Placental epithelial cell (primary cell): ENCODE data around the gene NDUFS6. TPM values are rescaled to one million over a fixed set of nuclear protein-coding genes. Genes with fewer than 3 reads are reported as not detected.

ENCODE experiments used
- total RNA-seq: library from RNA; depleted of rRNA; stranded (reverse); fragments of >200 nt; gene quantifications from 2 replicates; pipeline ENCODE4 v1.2.3, GENCODE V29; 2012

NDUFS6 gene
- total RNA-seq = 9.4 and 19.4 TPM in 2 replicates

DNA sequence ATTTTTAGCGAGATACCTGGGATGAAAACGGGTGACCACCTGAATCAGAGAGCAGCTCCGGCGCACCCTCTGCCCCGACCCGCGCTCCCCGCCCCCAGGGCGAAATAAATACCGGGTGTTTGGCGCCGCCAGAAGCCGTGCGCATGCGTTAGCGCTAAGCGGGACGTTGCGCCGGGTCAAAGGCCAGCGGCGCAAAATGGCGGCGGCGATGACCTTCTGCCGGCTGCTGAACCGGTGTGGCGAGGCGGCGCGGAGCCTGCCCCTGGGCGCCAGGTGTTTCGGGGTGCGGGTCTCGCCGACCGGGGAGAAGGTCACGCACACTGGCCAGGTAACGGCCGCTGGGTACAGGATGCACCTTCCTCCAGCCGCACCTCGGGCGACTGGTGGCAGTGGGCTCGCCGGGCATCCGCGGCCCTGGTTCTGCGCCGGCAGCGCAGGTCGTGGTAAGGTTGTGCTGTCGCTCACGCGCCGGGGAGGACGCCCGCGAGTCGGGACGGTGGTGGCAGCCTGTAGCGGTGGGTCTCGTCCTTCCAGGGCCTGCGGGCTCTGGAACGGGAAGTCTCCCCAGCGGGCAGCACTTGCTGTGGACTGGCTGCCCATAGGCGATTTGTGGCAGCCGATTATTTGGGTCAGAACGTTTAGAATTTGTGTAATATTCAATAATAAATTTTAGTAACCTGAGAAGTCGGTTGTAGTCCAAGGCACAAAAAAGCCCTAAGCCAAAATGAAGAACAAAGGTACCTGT is at the start of gene NDUFS6:
NDUFS6 (plus strand) TSS at position 186 of the 745 bp plus-strand sequence; CDS start at position 197, 11 bp downstream.

DNA sequence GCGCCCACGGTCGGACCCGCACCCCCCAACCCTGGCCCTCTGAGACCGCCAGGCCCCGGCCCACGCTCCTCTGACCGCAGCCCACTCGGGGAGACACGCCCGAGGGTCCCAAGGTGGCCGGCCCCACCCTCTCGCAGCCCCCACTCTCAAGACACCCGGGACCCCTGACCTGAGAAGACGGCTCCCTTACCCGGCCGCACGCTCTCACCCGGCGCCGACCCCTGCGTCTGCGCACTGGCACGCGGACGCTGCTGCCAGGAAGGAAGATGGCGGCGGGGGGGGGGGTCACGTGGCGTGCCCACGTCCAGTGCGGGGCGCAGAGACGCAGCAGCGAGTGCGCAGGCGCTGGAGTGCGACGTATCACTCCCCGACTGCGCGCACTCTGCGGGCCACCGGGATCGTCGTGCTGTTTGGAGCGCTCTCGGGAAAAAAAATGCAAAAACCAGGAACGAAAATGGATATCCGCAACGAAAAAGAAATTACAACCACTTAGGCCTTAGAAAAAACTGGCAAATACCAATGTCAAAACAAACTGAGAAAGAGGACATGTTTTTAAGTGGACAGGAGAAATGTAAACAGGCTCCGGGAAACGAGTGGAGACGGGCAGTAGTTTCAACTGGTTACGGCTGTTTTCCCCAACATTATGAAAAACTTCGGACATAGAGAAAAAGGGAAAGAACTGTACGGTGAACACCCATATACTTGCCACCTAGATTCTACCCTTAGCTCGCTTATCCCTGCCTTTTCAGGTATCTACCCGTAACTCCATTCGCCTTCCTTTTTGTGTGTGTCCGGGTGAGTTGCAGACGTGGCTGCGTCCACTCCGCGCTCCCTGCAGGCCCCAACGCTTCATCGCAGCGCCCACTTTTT is 1.4 kb upstream of the NDUFS6 start, which contains the start of gene MRPL36:
MRPL36 (minus strand) TSS at position 236 of the 870 bp plus-strand sequence. CDS start 902 bp downstream, outside the sequence.

Other genes with a start within 250 kb of the NDUFS6 start
- gene MRPL36, start 1.6 kb upstream of the NDUFS6 start, total RNA-seq = 22.7 and 29.4 TPM in 2 replicates
- 0.11 TPM in 1 of 2 replicates, not detected in the other for gene IRX4, start 81.5 kb downstream of the NDUFS6 start, total RNA-seq